SKM-1 treated with dmso at 0.1 percent for 144 hours (cell line): ENCODE data around the gene TFAP2C.
A peak's percentile ranks its signal among the peaks of the same experiment; 100 is the strongest.
"Not testable (repeated sequence)": the region's sequence is repeated elsewhere in the genome, so short reads cannot be mapped to it uniquely, and the experiment has no call there.

Experiments used
- DNase-seq: peaks from one replicate; lab custom pipeline; 2025; ENCODE audit not compliant: unreplicated experiment; lab: John Stamatoyannopoulos, UW

The TFAP2C gene

GRCh38 chr20:56614196-56614595, 14.9 kb upstream of the TFAP2C start:
- DNase-seq: no peak

DNA sequence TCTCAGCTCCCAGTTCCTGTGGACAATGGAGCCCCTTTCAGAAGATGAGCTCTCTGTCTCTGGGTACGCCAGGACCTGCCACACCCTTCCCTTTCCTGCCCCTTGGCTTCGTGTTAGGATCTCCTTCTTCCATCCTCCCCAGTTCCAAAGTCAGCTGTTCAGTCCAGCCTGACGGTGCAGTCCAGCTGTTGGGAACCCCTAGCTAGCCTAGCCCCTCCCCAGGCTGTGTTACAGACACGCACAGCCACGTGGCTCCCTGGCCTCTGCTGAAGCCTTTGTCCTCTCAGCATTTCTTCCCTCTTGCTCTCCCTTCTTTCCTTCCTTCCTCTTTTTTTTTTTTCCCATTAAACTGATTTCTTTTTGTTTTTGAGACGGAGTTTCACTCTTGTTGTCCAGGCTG, 12.4 kb upstream of the TFAP2C start:
- no peak for DNase-seq

DNA sequence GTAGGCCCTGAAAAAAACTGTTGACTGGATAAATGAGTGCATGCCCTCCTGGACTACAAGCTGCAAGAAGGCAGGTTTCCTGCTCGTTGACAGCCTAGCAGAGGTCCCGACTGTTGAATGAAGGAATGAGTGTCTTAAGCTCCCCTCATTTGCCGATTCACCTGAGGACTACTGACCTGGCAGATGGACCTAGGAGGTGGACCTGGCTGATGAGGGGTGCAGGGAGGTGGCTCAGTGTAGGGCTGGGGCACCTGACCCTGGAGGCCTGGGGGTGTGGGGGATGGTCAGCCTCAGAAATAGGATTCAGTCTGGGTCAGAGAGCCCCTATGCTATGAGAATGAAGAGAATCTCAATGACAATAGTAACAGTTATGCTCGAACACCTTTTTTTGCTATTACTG, 11.6 kb upstream of the TFAP2C start:
- no peak for DNase-seq

DNA sequence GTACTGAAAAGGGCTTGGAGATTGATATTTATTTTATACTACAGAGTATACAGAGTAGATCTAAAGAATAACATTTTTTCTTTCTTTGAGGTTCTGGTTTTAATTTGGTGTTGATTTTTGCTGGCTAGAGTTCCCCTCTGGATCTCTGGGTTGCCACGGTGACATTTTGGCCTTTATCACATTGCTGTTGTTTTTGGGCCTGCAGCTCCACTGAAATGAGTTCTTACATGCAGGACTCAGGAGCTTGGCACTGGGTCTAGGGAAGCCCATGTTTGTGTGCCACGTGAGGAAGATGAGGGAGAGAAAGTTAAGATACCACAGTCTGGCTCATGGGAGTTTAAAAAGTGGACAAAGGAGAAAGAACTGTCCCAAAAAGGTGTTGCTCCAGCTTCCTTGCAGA, 7.4 kb upstream of the TFAP2C start:
- DNase-seq: no peak

DNA sequence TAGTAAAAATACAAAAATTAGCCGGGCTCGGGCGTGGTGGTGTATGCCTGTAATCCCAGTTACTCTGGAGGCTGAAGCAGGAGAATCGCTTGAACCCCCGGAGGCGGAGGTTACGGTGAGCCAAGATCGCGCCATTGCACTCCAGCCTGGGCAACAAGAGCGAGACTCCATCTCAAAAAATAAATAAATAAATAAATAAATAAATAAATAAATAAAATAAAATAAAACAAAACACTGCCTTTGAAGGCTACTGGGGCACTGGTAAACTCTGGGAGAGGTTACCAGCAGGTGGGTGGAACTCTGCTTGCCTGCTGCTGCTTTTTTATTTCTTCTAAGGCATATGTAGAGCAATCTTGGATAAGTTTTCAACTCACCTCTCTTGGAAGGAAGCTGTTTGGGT, 5.2 kb upstream of the TFAP2C start:
- not testable (repeated sequence) for DNase-seq

DNA sequence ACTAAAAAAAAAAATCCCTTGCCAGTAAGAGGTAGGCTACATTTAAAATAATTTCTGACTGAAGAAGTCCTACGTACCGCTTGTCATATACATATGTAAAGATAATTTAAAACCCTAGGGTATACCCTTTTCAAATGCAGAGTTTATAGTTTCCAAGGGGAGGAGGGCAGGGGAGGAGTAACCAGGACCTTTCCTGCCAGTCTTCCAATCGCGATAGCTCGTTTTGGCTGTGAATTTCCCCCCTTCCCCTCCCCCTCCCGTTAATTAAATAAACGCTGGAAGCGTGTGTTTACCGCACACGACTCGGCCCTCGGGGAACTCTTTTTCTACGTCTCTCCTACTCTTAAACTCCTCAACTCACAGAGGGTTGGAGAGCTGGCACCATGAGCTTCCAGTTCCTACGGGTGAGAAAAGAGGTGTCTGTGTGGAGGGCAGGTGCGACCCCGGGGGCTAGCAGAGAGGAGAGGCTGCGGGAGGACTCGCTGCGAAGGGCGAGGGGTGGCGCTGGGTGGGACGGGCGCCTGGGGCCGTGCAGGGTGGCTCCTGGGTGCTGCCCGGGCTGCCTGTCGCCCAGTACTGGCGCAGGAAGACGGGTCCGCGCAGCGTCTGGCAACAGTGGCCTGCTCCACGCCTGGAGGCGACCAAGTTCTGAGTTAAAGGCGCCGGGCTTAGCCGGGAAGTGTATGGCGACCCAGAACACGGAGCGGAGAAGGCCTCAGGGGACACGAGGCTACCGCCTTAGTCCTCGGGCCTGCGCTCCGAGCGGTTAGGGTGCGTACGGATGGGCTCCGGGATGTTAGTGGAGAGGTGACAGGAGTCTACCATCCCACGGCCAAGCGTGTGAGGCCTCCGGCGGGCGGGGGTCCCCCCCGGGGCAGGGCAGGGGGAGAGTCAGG, 4.1 kb upstream of the TFAP2C start:
- no peak for DNase-seq

DNA sequence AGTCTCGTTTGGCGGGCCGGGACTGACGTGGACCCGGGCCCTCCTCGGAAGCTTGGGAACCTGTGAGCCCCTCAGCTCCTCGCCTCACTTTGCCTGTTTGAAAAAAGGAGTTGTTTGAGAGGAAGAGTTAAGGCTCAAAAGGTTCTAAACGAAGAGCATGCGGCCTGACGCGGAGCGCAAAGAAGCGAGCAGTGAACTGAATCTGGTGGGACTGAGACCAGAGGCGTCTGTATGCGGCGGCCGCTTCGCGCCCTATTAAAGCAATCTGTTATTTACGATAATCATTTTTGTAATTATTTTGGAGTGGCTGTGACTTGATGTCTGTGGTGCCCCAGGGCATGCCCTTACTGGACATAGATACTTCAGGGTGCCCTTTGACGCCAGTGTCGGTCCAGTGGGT, 3.3 kb upstream of the TFAP2C start:
- no peak for DNase-seq

- DNase-seq: peak; percentile 37
Measured at GRCh38 chr20:56626367-56627121, 2.6 kb upstream of the TFAP2C start.

DNA sequence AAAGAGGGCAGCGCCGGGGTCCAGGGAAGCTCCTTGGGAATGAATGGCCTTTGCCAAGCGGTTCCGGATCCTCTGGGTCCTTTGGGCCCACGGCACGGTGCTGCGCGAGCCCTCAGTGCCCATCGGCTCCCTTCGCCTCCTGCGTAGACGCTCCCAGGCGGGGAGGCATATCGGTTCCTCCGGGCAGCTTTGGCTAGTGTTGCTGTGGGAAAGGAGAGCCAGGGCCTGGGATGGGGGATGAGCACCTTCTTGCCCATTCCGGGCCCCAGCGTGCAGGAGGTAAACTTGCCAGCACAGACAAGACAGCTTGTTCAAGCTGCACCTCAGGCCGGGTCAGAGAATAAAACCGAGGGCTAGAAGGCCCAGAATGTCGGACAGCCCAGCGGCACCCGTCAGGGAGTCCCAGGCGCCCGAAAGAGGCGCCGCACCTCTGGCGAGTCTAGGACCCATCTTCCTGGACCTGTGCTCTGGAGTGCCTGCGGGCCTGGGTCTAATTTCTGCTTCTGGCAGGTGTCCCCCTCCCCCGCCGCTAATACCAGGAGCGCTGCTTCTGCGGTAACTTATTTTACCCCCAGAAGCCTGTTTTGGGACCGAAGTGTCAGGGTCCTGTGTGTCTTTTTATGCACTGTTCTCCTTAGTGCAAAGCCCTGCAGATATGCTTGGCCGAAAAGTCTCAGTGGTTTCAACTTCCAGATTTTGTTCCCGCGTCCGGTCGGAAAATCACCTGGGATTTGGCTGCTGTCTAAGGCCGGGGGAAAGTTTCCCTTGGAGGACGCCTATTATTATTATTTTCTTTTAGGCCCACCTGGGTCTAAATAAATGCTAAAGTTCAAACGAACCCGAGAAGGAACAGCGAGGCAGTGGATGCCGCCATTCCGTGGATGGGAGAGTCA, 1.7 kb upstream of the TFAP2C start:
- DNase-seq: no peak

GRCh38 chr20:56628015-56628872, 862 bp upstream of the TFAP2C start:
- no peak for DNase-seq

DNA sequence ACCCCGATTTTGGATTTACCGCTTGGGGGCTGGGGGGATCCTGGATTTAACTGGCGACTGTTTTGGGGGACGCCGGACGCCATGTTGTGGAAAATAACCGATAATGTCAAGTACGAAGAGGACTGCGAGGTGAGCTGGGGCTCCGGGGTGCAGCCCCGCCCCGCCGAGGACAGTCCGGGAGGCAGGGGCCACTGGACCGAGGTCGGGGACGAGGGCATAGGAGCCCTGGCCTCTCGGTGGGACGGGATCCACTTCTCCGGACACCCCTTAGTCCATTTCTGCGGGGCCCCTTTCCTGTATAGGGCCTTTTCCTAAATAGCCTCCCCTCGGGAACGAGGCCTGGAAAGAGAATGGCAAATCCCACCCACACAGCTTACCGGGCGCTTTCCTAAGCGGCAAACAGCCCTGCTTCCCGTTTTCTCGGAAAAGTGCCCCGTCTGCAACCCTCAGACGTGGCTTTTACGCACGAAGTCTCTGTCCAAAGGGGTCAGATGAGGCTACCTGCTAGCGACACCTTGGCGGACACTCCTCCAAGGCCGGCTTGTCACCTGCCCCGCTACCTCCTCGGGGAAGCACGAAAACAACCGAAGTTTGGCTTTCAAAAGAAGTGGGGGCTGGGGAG, 469 bp downstream of the TFAP2C start:
- DNase-seq: no peak

DNA sequence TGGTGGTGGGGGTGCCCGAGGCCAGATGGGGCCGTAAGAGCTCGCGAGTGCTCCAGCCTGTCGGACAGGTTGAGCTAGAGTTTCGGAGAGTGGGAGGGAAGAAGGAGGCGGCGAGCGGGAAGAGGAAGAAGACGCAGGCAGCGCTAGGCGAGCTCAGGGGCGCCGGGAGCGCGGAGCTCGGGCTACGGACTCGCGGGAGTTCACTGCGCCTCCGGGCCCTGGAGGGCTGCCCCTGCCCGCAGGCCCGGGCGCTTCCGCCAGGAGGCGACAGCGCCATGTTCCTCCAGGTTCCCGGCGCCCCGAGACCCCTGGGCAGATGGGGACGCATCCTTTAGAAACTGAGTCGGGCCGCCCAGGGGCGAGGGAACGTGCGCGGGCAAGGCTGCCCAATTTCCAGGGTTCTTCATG, 984 bp downstream of the TFAP2C start:
- peak; percentile 67 for DNase-seq

DNA sequence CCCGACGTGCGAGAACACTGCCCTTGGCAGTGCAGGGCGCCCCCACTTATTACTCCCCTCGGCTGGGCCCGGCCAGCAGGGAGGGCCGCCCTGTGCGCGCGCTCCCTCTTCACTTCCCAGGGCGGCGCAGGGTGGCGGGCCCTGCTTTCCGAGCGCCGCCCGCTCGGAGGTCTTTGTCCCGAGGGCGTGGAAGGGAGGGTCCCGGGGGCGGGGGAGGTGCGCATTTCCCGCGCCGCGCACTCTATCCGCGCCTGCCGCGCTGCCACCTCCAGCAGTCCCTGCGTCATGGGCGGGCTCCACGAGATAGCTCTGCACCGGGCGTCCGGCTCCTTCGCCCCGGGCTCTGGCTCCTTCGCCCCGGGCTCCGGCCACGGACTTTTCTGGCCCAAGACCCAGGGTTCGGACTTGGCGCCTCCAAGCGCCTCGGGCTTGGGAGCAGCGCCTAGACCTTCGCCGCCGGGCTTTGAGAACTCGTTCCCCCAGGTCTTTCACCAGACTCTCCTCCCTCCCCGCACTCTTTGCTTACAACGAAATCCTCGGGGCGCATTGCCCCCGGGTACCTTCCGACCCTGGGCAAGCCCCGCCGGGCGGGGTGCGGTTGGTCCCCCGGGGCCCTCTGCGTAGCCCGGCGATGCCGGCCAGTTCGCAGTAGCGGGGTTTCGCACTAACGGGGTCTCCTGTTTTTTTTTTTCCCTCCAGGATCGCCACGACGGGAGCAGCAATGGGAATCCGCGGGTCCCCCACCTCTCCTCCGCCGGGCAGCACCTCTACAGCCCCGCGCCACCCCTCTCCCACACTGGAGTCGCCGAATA, 1.6 kb downstream of the TFAP2C start:
- DNase-seq: no peak

- no peak for DNase-seq
Measured at GRCh38 chr20:56631318-56631989, 2.3 kb downstream of the TFAP2C start.

DNA sequence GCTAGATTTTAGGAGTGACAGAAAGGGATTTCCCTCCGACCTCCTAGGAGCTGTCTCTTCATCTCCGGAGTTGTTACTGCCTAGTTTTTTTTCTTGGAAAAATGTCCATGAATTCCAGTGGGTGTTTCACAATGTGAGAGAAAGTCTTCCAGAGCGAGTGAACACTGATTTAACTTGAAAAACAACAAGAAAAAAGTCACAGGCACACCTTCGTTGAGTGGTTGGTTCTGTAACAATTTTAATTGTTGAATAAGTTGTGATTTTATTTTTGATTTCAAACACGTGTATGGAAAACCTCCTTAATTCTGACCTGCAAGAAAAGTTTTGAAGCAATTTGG, 2.9 kb downstream of the TFAP2C start:
- DNase-seq: no peak

GRCh38 chr20:56634307-56634706, 5.2 kb downstream of the TFAP2C start:
- DNase-seq: no peak

DNA sequence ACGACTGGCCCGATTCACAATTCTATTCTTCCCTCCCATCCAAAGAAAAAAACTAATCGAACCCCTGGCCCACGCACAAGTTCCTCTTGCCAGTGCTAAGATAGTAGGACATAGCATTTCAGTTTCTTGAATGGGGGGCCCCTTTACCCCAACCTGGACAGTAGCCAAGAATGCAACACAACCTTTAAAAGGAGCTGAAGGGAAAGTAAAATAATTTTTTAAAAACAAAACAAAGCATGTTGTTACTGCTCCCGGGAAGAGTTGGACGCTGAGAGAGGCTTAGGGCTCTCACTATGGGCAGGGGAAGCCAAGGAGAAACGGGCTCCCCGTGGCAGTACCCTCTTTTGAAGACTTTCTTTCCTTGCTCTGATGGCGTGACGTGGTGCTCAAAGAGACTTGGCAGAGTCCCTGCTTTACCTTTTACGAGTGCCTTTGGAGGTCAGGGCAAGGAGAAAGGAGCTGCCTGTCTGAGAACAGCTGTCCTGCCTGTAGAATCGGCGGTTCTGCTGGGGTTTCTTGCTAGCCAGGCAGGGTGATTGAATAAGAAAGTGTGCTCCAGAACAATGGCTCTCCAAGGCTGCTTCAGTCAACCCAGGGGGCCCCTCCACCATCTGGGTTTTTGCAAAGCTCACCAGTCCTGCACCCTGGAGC, 5.8 kb downstream of the TFAP2C start:
- no peak for DNase-seq

GRCh38 chr20:56636716-56637115, 7.6 kb downstream of the TFAP2C start:
- no peak for DNase-seq
